Kidney tubule cell (primary cell): ENCODE results near the gene CABP7.

Source experiments
- DNase-seq: peaks from one replicate; pipeline ENCODE4 v3.0.0-alpha.2; 2018; ENCODE audit warnings: low spot score

The CABP7 gene

DNA sequence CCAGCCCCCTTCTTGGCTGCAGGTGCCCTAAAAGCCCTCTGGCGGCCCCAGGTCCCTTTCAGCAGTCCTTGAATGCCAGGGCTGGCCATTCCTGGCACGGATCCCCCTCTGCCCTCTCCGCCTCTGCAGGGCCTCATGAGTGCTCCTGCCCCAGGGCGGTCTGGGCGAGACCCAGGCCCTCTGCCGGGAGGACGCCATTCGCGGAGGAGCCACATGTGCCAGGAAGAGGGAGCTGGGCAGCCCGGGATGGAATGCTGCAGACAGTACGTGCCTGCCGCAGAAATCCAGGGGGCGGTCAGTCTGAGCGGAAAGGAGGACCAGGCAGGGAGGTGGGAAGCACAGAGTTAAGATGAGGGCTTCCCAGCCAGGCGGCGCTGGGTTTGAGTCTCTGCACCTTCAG is 2.8 kb downstream of the CABP7 start:
- no peak for DNase-seq

DNA sequence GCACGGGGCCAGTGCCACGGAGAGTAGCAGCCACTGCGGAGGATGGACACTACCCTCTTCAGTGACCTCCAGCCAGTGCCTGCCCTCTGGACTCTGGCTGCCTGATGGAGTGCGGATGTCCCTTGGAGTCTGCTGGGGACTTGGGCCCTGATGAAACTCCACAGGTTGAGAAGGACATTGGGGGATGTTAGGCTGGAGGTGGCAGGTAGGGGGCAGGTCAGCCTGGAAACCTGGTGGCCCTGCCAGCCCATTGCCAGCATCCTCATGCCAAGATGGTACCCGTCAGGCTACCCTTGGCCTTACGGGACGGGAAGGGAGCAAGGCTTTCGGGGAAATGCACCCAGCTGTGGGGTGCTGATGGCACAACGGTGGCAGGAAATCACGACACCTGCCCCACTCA is 4.0 kb downstream of the CABP7 start:
- no peak for DNase-seq

DNA sequence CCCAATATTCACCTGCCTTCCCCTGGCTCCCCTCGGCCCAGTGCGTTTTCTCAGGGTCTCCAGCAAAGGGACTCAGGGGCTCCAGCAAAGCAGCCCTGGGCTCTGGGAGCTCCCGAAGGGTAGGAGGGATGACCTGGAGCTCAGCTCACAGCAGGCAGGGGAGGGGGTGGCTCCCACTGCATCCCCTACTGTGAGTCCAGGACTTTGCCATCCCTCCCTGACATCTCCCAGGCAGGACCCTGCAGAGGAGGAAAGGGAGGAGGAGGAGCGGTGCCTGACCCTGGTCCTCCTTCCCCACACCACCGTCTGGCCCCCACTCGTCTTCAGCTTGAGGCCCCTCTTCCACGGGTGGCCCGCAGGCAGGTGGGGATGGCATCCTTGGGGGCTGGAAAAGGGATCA is 5.0 kb downstream of the CABP7 start:
- DNase-seq = no peak

DNA sequence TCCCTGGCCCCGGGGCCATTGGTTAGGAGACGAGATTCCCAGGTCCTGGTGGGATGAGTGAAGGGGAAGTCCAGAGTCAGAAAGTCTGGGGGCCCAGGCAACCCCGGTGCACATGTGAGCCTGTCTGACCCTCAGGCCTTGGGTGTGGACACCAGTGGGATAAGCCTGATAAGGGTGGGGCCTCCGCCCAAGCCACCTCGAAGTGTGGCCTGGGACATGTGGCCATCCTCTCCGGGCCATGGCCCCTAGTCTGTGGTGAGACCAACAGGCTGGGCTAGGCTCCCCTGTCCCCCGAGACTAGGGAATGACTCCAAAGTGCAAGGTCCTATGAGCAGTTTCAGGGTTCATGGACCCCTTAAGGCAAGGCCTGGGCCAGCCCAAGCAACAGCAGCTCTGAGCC is 6.3 kb downstream of the CABP7 start:
- no peak for DNase-seq

DNA sequence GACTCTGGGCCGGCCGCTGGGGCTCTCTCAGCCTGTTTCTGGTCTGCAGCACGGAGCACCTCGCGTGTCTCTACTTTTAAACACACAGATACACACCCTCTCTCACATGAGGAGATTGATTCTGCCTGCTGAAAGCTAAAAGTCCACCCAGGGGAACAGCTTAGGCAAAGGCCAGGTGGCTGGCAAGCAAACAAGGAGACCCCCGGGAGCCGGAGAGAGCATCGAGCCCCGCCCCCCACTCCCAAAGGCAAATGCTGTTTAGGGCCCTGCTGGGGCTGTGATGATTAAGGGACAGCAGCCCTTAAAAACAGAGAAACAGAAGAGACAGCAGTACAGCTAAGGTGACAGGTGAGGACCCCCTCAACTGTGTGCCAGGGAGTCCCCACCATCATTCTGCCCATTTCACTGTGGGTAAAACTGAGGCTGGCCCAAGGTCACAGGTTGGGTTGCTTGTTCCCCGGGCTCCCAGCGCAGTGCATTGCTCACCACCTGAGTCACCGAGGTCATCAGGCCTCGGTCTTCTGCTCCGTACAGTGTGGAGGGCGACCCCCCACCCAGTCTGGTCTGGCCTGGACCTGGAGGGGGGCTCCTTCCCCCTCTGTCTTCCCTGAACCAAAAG is 6.8 kb downstream of the CABP7 start:
- no peak for DNase-seq

DNA sequence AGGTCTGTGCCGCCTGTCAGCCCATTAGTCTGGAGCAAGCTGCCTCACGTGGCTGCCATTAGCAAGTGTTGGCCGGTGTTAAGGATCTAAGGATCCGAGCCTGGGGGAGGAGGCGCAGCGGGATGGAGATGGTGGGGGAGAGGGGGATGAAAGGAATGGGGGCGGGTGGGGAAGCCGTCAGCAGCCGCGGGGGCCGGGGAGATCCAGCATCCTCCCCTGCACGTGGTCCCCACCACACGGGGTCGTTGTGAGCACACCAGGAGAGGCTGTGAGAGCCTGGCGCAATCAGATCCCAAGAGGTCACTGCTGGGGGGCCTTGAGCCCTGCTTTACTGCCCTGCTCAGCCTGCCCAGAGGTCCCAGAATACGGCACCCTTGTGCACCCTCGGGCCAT is 7.3 kb downstream of the CABP7 start:
- peak; percentile 23 for DNase-seq

DNA sequence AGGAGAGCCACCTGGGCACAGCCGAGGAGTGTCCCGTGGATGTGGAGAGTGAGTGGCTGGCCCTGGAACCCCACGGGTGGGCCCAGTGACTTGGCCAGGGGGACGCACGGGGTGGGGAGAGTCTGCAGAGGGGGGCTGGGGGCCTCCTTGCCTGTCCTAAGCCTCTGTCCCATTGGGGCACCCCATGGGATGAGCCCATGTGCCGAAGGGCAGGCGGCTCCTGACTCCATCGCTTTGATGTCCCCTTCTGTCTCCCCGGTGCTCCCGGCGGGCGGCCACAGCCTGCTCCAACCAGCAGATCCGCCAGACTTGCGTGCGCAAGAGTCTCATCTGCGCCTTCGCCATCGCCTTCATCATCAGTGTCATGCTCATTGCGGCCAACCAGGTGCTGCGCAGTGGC is 9.4 kb downstream of the CABP7 start:
- no peak for DNase-seq

DNA sequence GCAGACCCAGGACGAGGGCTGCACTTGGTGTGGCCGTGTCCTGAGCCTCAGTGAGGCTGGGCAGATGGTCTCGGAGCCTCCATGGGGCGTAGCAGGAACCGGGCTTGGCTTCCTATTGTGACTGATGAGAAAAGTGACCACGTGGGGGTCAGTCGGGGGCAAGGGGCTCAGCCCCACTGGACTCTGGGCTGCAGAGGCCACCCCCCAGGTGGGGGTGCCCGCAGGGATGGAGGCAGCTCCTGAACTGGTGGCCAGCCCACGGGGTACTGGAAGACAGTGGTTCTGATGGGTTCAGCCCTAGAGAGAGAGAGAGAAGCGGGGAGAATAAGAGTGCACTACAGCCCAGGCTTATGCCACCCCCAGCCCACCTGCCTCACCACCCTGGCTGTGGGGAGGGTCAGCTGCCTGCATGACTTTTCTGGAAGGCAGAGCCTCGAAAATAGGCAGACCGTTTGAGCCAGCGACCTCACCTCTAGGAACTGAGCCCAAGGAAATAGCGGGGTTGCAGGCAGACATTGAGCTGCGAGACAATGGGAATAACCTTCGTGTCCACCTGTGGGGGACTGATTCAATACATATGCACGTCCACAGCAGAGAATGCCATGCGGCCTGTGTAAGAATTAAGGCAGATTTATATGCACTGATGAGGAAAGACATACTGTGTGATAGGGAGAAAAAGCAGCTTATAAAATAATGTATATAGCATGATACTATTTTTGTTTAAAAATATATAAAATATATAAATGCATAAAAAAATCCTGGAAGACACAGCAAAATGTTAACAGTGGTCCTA is 11.5 kb downstream of the CABP7 start:
- DNase-seq = no peak

DNA sequence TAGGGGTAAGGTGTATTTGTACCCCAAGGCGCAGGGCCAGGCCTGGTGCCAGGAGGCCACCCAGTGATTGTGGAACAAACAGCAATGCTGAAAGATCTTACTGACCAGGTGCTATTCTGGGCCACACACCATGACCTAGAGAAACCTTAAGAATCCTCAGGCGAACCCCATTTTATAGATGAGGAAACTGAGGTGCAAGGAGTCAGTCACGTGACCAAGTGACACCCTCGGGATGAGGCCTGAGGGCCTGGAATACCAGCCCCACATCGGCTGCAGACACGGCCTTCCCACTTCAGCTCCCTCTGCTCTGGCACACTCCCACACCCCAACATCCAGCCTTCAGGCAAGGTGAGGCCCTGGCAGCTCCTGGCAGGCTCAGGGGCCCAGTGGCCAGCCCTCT is 13.1 kb downstream of the CABP7 start:
- no peak for DNase-seq

DNA sequence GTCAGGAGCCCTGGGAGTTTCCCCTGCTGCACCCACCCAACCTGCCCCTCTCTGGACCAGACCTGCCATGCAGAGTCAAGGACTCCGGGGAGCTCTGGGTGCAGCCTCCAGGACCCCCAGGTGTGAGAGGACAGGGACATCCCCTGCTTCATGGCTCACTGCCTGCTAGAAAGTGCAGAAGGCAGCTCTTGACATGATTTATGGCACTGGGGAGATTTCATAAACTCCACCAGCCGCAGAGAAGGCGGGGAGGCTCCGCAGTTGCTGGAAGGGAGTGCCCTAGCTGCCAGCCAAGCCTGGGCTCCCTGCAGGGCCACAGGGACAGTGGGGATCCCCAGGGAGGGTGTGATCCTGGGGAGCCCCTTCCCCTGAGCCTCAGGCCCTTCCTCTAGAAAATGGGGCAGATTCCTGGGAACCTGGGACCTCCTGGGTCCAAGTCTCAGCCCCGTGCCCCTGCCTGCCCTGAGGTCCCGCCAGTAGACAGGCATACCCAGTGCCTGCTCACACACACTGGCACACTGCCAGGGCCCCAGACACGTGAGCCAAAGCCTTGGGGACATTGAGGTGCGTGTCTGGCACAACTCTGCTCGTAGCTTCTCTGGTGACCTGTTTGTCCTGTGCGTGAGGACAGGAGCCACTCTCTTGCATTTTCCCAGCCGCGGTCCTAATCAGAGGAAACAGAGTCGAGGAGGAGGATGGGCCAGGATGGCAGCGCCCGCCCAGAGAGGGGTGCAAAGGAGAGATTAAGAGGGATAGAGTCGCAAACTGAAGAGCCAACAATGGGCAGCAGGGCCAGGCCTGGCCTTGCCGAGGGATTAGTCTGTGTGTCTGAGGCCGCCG is 13.8 kb downstream of the CABP7 start:
- peak; percentile 23 for DNase-seq

DNA sequence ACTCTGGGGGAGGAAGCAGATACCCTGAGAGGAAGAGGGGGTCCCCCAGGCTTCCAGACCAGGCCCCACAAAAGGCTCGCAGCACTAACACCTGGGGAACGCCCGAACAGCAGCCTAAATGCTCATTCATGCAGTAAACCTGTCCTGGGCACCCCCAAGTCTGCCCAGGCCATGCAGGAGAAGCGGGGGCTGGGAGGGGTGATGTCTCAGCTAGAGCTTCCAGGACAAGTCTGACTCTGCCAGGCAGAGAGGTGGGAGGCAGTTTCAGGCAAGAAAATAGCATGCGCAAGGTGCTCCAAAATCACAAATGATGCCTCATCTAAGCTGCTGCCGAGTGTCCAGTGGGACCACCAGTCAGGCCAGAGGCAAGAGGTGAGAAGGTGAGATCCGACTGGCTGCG is 14.6 kb downstream of the CABP7 start:
- no peak for DNase-seq

DNA sequence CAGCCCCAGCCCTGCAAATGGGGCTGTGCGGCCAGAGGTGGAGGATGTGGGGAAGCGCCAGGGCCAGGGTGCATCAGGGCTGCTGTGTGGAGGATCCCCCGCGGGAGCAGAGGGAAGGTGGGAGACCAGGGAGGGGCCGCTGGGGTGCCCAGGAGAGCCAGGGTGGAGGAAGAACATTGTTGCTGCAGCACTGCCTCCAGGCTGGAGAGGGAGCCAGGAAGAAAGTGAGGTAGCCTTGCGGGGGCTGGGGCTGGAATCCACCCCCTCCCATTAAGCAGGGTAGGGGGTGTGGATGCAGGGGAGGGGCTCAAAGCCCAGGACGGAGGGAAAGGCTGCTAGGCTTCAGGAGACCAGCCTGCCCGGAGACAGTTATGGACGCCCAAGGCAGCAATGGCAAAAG is 15.0 kb downstream of the CABP7 start:
- DNase-seq = no peak

DNA sequence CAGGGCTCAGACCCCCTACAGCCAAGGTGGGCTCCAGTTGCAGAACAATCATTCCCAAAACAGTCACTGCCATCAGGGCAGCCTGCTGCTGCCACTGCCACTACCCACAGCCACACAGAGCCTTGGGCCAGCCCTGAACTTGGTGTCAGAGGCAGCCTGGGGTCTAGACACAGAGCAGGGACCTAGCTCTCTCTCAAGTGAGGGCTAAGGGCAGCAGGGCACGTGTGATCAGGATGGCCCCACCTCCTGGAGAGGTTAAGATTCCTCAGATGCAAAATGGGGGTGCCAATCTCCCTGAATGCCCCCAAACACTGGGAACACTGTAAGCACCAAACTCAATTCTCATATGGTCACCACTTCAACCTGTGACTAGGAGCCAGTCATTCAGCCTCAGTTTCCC is 15.6 kb downstream of the CABP7 start:
- no peak for DNase-seq

DNA sequence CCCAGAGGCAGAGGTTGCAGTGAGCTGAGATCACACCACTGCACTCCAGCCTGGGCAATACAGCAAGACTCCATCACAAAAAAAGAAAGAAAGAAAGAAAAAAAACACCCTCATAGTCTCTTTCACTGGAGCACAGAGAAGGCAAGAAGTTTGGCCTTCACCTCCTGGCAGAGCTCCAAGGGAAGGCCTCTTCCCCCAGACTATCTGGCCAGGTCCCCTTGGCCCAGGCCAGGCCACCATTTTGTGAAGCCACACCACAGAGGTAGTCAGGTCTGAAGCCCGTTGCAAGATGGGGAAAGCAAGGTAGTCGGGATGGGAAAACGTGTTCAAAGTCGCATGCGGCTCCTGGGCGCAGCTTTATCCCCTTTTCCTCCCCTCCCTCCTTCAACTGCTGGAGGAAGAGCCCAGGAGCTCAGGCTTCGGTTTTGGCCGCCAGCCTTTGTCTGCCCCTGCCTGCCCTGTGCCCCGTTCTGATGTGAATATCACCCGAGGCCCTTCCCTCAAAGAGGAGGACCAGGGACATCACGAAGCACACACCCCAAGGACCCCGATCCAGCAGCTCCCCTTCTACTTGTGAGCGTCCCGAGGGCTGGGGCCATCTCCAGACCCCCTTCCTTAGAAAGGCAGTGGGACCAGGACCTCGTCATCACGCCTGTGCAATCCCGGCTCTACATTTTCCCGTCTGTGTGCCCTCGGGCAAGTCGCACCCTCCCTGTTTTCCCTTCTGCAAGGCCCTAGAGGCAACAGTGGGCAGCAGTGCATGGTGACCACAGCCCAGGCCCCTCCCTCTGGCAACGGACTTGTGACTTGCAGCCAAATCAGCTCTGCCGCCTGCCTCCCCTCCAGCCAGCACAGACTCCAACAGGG is 17.7 kb downstream of the CABP7 start:
- DNase-seq = no peak

DNA sequence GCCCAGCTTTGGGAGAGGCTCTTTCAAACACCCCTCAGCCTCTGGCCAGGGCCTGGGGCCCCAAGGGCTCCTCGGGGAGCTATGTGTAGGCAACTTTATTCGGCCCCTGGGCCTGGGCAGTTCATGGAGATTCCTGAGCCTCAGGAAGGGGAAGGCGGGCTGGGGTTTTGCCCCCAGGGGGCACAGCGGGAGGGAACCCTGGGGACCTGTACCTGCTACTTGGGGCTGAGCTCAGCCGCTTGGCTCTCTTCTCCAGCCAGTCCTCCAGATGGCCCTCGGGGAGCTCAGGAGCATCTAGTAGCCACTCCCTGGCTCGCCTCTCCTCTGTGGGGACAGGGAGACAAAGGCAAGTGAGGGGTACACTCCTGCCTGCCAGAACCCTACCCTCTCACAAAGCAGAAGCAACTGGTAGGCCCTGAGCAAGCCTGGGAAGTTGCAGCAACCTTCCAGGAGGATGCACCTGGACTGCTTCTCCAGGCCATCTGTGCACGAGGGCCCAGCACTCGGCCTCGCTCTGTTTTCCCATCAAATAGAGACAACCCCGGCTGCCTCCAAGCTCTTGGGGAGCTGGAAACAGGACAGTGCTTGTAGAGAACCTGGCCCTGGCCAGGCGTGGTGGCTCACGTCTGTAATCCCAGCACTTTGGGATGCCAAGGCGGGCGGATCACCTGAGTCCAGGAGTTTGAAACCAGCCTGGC is 18.5 kb downstream of the CABP7 start:
- no peak for DNase-seq

DNA sequence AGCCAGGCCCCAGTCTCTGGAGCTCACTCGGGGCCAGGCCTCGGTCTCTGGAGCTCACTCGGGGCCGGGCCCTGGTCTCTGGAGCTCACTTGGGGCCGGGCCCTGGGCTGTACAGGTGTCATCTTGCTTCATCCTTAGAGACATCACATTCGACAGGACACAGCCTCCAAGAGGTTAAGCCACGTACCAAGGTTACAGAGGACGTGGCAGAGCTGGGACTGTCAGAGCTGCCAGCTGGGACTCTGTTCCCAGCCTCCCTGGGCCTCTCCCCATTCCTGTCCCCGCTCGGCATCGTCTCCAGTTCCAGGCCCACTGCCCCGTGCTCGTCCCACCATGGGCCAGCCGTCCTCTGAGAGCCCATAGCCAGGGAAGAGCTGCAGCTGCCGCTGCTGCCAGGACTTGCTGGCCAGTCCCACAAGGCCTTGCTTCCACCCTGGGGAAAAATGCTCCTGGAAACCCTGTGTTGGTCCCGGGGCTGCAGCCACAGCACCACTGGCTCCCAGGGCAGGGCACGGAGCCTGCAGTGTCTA is 19.6 kb downstream of the CABP7 start:
- no peak for DNase-seq

DNA sequence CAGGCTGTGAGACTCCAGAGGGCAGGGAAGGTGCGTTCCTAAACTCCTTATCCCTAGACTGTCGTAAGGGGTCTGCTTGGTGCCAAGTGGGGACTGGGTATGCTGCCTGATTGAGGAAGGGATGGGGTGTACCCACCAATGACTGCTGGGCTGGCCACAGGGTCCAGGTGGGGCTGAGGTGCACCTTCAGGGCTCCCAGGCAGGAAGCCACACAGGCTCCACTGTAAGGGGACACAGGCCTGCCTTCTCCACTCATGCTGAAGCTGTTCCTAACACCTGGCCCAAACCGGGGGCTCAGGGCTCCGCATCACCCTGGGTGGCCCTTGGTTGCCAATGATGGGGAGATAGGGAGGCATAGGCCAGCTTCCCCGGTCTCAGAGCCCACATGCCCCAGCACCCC is 20.4 kb downstream of the CABP7 start:
- no peak for DNase-seq

DNA sequence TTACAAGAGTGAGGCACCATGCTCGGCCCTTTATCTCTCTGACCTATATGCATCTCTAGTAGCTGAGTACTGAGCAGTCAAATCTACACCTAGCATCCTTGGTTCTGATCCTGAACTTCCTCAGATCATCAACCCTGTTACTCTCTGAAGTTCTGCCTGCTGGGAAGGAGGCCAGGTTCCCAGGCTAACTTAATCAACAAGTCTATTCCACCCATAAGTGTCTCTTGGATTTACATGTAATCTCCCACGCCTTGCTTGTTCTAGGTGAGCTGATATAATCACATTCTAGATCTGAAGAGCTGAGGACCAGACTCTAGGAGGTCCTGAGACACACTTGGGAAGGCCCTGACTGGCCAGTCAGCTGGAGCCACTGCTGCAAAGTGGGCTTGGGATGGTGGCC is 22.1 kb downstream of the CABP7 start:
- no peak for DNase-seq

DNA sequence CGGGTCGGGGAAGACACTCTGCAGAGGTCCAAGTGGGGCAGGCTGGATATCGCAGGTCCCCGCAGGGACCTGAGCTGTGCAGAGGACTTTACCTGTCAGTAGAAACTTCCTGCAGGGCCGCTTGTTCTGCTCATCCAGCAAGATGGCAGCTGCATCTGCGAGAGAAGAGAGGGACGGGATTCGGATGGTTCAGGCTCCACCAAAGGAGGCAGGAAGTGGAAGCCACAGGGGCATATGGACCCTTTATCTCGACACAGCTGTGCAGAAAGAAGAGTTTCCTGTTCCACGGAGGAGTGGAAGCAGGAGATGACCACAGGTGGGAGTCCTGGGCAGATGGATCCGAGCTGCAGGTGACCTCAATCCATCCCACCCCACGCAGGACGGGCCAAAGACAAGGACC is 22.5 kb downstream of the CABP7 start:
- DNase-seq = no peak

DNA sequence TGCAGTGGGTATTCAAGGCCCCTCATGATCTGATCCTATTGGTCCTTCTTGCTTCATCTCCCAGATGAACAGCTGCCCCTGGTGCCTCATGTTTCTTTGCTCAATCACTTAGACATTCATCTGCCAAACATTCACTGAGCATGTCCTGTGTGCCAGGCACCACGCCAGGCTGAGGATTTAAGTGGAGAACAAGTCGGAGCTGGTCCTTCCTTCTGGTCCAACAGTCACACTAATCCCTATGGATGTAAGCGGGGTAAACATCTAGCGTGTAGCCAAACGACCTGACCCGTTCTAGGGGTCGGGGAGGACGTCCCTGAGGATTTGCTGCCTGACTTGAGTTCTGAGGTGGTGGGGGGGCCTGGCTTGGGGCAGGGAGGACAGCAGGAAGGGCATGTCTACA is 25.1 kb downstream of the CABP7 start:
- DNase-seq = no peak

DNA sequence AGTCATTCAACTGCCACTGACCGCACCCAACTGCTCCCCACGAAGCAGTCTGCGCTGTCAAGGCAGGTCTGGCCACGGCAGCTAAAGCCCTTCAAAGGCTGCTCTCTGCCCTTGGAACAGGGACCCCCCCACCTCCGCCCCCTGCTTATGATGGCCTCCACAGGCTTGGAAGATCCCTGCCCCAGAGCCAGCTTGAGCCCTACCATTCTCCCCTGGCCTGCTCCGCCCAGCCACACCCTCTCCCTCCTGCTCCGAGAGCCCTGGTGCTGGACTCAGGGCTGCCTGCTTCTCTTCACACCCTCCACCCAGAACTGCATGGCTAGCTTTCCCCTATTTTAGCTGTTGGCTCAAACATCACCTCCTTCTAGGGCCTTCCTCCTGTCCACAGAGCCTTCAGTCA is 28.0 kb downstream of the CABP7 start:
- no peak for DNase-seq
